Measurements from ENCODE around the gene MNAT1.

MNAT1 gene

GRCh38 chr14:60971271-60971670, 236.7 kb downstream of the MNAT1 start:
- Mint-ChIP-seq H3K27ac (no peak overlapping the region), H3K9me3 (no peaks in the 10 kb centered on the region), H3K4me3 (no peak overlapping the region), H3K36me3 (peaks cover 19% of the 10 kb centered on the region), H3K4me1 (peaks cover 5% of the 10 kb centered on the region)
- DNase-seq (ENCODE audit: low spot score in 2 of 2) (no peak), ATAC-seq (no peak)

GRCh38 chr14:60972295-60972694, 237.7 kb downstream of the MNAT1 start:
- no peak overlapping the region for H3K27ac Mint-ChIP-seq
- H3K9me3 Mint-ChIP-seq = no peaks in the 10 kb centered on the region
- H3K4me3 Mint-ChIP-seq = no peak overlapping the region
- DNase-seq (ENCODE audit: low spot score in 2 of 2) (no peak), ATAC-seq (no peak)
- H3K4me1 Mint-ChIP-seq = no peaks in the 10 kb centered on the region
- H3K36me3 Mint-ChIP-seq = peaks cover 28% of the 10 kb centered on the region

GRCh38 chr14:60973070-60973469, 238.5 kb downstream of the MNAT1 start:
- no peak overlapping the region for H3K27ac Mint-ChIP-seq
- no peaks in the 10 kb centered on the region for H3K4me1 Mint-ChIP-seq
- no peaks in the 10 kb centered on the region for H3K9me3 Mint-ChIP-seq

GRCh38 chr14:60974090-60974651, 239.6 kb downstream of the MNAT1 start:
- DNase-seq (ENCODE audit: low spot score in 2 of 2) (no peak), ATAC-seq (no peak)
- H3K4me3 Mint-ChIP-seq = no peak overlapping the region
- no peaks in the 10 kb centered on the region for H3K9me3 Mint-ChIP-seq
- H3K4me1 Mint-ChIP-seq = peaks cover under 1% of the 10 kb centered on the region
- H3K36me3 Mint-ChIP-seq = peaks cover 28% of the 10 kb centered on the region
- H3K27ac Mint-ChIP-seq = no peak overlapping the region

More at GRCh38 chr14:60973070-60973469, 238.5 kb downstream of the MNAT1 start:
- Mint-ChIP-seq H3K36me3 (peaks cover 28% of the 10 kb centered on the region), H3K4me3 (no peak overlapping the region)
- no peak for ATAC-seq
- DNase-seq (ENCODE audit: low spot score in 2 of 2) = no peak

- no peaks in the 10 kb centered on the region for H3K9me3 Mint-ChIP-seq
- H3K4me1 Mint-ChIP-seq = peaks cover 6% of the 10 kb centered on the region
- no peak for DNase-seq (ENCODE audit: low spot score in 2 of 2)
- peaks cover 28% of the 10 kb centered on the region for H3K36me3 Mint-ChIP-seq
- no peak for ATAC-seq
- H3K4me3 Mint-ChIP-seq = no peak overlapping the region
- no peak overlapping the region for H3K27ac Mint-ChIP-seq
Measured at GRCh38 chr14:60975551-60975950, 241.0 kb downstream of the MNAT1 start.

- H3K4me3 Mint-ChIP-seq = no peak overlapping the region
Measured at GRCh38 chr14:60977847-60978246, 243.3 kb downstream of the MNAT1 start.

GRCh38 chr14:60980811-60981632, 246.5 kb downstream of the MNAT1 start, which contains the start of the genes SLC38A6 and TRMT5:
SLC38A6 (plus strand) TSS chr14:60981245; CDS start chr14:60981278, 33 bp downstream.
TRMT5 (minus strand) TSS chr14:60981079; CDS start chr14:60980973, 106 bp downstream.
- Mint-ChIP-seq H3K9me3 (no peaks in the 10 kb centered on the region), H3K36me3 (peaks cover 9% of the 10 kb centered on the region)

More at GRCh38 chr14:60977847-60978246, 243.3 kb downstream of the MNAT1 start:
- Mint-ChIP-seq H3K4me1 (peaks cover 6% of the 10 kb centered on the region), H3K9me3 (no peaks in the 10 kb centered on the region), H3K36me3 (peaks cover 28% of the 10 kb centered on the region), H3K27ac (no peak overlapping the region)
- ATAC-seq (no peak), DNase-seq (ENCODE audit: low spot score in 2 of 2) (no peak)

GRCh38 chr14:60981633-60982455, 247.3 kb downstream of the MNAT1 start:
- ATAC-seq (no peak), DNase-seq (ENCODE audit: low spot score in 2 of 2) (no peak)
- H3K4me3 Mint-ChIP-seq = no peak overlapping the region
- H3K36me3 Mint-ChIP-seq = peaks cover 6% of the 10 kb centered on the region
- H3K9me3 Mint-ChIP-seq = no peaks in the 10 kb centered on the region
- no peak overlapping the region for H3K27ac Mint-ChIP-seq
- peaks cover 6% of the 10 kb centered on the region for H3K4me1 Mint-ChIP-seq

More at GRCh38 chr14:60980811-60981632, 246.5 kb downstream of the MNAT1 start, which contains the start of the genes SLC38A6 and TRMT5:
- DNase-seq (ENCODE audit: low spot score in 2 of 2) (peak; percentile 88 to 98), ATAC-seq (peak; percentile 95)
- Mint-ChIP-seq H3K4me1 (peaks cover 6% of the 10 kb centered on the region), H3K27ac (no peak within 1 kb of the TSS), H3K4me3 (no peak within 1 kb of the TSS)

- peaks cover 5% of the 10 kb centered on the region for H3K4me1 Mint-ChIP-seq
- no peak overlapping the region for H3K4me3 Mint-ChIP-seq
- peaks cover 6% of the 10 kb centered on the region for H3K36me3 Mint-ChIP-seq
- no peaks in the 10 kb centered on the region for H3K9me3 Mint-ChIP-seq
- no peak overlapping the region for H3K27ac Mint-ChIP-seq
- ATAC-seq (no peak), DNase-seq (ENCODE audit: low spot score in 2 of 2) (no peak)
Measured at GRCh38 chr14:60984196-60984595, 249.6 kb downstream of the MNAT1 start.

GRCh38 chr14:60986500-60986899, 251.9 kb downstream of the MNAT1 start:
- ATAC-seq = no peak
- no peaks in the 10 kb centered on the region for H3K9me3 Mint-ChIP-seq
- H3K4me3 Mint-ChIP-seq = no peak overlapping the region
- H3K27ac Mint-ChIP-seq = no peak overlapping the region
- peaks cover 6% of the 10 kb centered on the region for H3K36me3 Mint-ChIP-seq
- H3K4me1 Mint-ChIP-seq = no peaks in the 10 kb centered on the region
- DNase-seq (ENCODE audit: low spot score in 2 of 2) = no peak

GRCh38 chr14:60989599-60989998, 255.0 kb downstream of the MNAT1 start:
- H3K36me3 Mint-ChIP-seq = peaks cover 6% of the 10 kb centered on the region
- H3K27ac Mint-ChIP-seq = no peak overlapping the region
- no peaks in the 10 kb centered on the region for H3K4me1 Mint-ChIP-seq
- no peak for DNase-seq (ENCODE audit: low spot score in 2 of 2)
- no peak for ATAC-seq
- H3K9me3 Mint-ChIP-seq = no peaks in the 10 kb centered on the region
- no peak overlapping the region for H3K4me3 Mint-ChIP-seq

- no peak overlapping the region for H3K27ac Mint-ChIP-seq
- H3K4me3 Mint-ChIP-seq = no peak overlapping the region
- no peaks in the 10 kb centered on the region for H3K4me1 Mint-ChIP-seq
- no peaks in the 10 kb centered on the region for H3K36me3 Mint-ChIP-seq
- H3K9me3 Mint-ChIP-seq = no peaks in the 10 kb centered on the region
- ATAC-seq (no peak), DNase-seq (ENCODE audit: low spot score in 2 of 2) (no peak)
Measured at GRCh38 chr14:60998617-60999016, 264.1 kb downstream of the MNAT1 start.

- H3K36me3 Mint-ChIP-seq = no peaks in the 10 kb centered on the region
- no peaks in the 10 kb centered on the region for H3K4me1 Mint-ChIP-seq
- H3K4me3 Mint-ChIP-seq = no peak overlapping the region
- H3K27ac Mint-ChIP-seq = no peak overlapping the region
- ATAC-seq = no peak
- no peak for DNase-seq (ENCODE audit: low spot score in 2 of 2)
- no peaks in the 10 kb centered on the region for H3K9me3 Mint-ChIP-seq
Measured at GRCh38 chr14:60999536-60999935, 265.0 kb downstream of the MNAT1 start.

GRCh38 chr14:61003571-61003970, 269.0 kb downstream of the MNAT1 start:
- H3K27ac Mint-ChIP-seq = no peak overlapping the region
- H3K4me1 Mint-ChIP-seq = no peaks in the 10 kb centered on the region
- H3K4me3 Mint-ChIP-seq = no peak overlapping the region
- H3K9me3 Mint-ChIP-seq = no peaks in the 10 kb centered on the region
- H3K36me3 Mint-ChIP-seq = no peaks in the 10 kb centered on the region
- ATAC-seq = no peak
- DNase-seq (ENCODE audit: low spot score in 2 of 2) = no peak

GRCh38 chr14:61019537-61019936, 285.0 kb downstream of the MNAT1 start:
- no peak for ATAC-seq

More at GRCh38 chr14:61019537-61019936, 285.0 kb downstream of the MNAT1 start:
- no peak overlapping the region for H3K27ac Mint-ChIP-seq
- H3K4me1 Mint-ChIP-seq = no peaks in the 10 kb centered on the region
- no peaks in the 10 kb centered on the region for H3K36me3 Mint-ChIP-seq
- no peak overlapping the region for H3K4me3 Mint-ChIP-seq
- DNase-seq (ENCODE audit: low spot score in 2 of 2) = no peak
- H3K9me3 Mint-ChIP-seq = no peaks in the 10 kb centered on the region
